Glutamatergic neuron (in vitro differentiated cells): ENCODE results near the gene EME1. TPM values are rescaled to one million over a fixed set of nuclear protein-coding genes. Genes with fewer than 3 reads are reported as not detected.

Experiments
- DNase-seq: peaks from one replicate; pipeline ENCODE4 v3.0.0; 2022
- H3K27ac Mint-ChIP-seq: one replicate; pipeline ENCODE4 v1.8.0; 2020; ENCODE audit warnings: mild to moderate bottlenecking, mixed read lengths, inconsistent platforms; ENCODE audit not compliant: unreplicated experiment
- H3K27me3 Mint-ChIP-seq: one replicate; pipeline ENCODE4 v1.8.0; 2020; ENCODE audit warnings: mild to moderate bottlenecking, moderate library complexity, mixed read lengths, inconsistent platforms; ENCODE audit not compliant: unreplicated experiment
- H3K36me3 Mint-ChIP-seq: one replicate; pipeline ENCODE4 v1.8.0; 2020; ENCODE audit warnings: mild to moderate bottlenecking, mixed read lengths, inconsistent platforms; ENCODE audit not compliant: unreplicated experiment
- H3K4me1 Mint-ChIP-seq: one replicate; pipeline ENCODE4 v1.8.0; 2020; ENCODE audit warnings: mild to moderate bottlenecking, low read depth, mixed read lengths, inconsistent platforms; ENCODE audit not compliant: unreplicated experiment
- H3K4me3 Mint-ChIP-seq: one replicate; pipeline ENCODE4 v1.8.0; 2020; ENCODE audit warnings: mild to moderate bottlenecking, mixed read lengths, inconsistent platforms; ENCODE audit not compliant: unreplicated experiment
- H3K9me3 Mint-ChIP-seq: one replicate; pipeline ENCODE4 v1.8.0; 2020; ENCODE audit warnings: mild to moderate bottlenecking, moderate library complexity, mixed read lengths, inconsistent platforms; ENCODE audit not compliant: unreplicated experiment
- long read RNA-seq: library from polyadenylated mRNA; unstranded; transcript quantifications from one replicate; pipeline ENCODE4 v2.0.0, GENCODE V29; 2020; ENCODE audit not compliant: unreplicated experiment
- total RNA-seq: library from RNA; stranded (reverse); fragmentation: NEBNext Ultra II Directional; extraction: Animal tissue kit (Norgen Biotek cat#: 25700); gene quantifications from one replicate; pipeline ENCODE4 v1.2.1, GENCODE V29; 2021; ENCODE audit not compliant: unreplicated experiment
- TF ChIP-seq, protein P1 (sequence below): fragments of 200-600 bp; sonication (generic); IDR thresholded peaks from one replicate; pipeline ENCODE4 v1.5.0; 2021; ENCODE audit not compliant: partially characterized antibody, unreplicated experiment

EME1 gene, protein sequence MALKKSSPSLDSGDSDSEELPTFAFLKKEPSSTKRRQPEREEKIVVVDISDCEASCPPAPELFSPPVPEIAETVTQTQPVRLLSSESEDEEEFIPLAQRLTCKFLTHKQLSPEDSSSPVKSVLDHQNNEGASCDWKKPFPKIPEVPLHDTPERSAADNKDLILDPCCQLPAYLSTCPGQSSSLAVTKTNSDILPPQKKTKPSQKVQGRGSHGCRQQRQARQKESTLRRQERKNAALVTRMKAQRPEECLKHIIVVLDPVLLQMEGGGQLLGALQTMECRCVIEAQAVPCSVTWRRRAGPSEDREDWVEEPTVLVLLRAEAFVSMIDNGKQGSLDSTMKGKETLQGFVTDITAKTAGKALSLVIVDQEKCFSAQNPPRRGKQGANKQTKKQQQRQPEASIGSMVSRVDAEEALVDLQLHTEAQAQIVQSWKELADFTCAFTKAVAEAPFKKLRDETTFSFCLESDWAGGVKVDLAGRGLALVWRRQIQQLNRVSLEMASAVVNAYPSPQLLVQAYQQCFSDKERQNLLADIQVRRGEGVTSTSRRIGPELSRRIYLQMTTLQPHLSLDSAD
- 4.7 TPM for total RNA-seq
- long read RNA-seq, partial matches to known transcripts: 1 of 2 reads
- long read RNA-seq, other reads (novel, unspliced or antisense): 0 of 2 reads

DNA sequence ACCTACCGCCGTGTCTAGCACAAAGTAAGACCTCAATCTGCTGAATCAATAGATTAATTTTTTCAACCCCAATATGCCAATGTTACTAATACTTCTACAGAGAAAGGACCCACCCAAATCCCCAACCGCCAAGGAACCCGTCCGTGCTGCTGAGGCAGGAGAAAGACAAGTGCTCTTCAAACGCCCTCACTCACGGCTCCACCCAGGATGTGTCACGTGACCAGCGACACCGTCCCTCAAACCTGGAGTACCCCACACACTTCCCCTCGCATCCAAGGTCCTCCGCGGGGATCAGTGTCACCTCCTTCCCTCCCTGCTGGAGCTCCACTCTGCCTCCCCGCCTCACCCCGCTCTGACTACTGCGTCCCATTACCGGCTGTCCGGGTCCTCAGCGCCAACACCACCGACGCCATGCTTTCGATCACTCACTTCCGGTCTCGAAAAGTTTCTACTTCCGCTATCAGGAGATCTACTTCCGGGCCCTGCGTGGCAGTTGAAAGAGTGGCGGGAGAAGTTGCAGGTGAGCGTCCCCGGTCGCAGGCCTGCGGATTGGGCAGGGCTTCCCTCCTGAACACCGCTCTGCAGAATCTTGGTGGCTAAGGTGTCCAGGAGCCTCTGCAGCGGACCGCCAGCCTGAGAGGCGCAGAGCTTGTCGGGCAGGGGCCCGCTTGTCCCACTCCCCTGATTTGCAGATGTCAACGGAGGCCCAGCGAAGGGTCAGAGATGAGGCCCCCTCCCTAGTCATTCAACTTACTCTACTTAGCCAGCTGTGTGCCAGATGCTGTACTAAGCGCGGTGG, at the start of gene EME1, which contains the start of gene MRPL27:
TSS of gene EME1 (plus strand) at position 472 of the 799 bp plus-strand sequence. CDS start 1,980 bp downstream, outside the sequence.
TSS of gene MRPL27 (minus strand) at position 427 of the 799 bp plus-strand sequence. CDS start at position 413, 14 bp downstream.
- Mint-ChIP-seq H3K27me3 (peaks cover 5% of the 10 kb centered on the region), H3K9me3 (peaks cover 8% of the 10 kb centered on the region), H3K27ac (peak within 1 kb of the TSS; percentile 99), H3K36me3 (no peaks in the 10 kb centered on the region), H3K4me1 (peaks cover 12% of the 10 kb centered on the region), H3K4me3 (peak within 1 kb of the TSS; percentile 100)
- TF ChIP-seq, protein P1, sequence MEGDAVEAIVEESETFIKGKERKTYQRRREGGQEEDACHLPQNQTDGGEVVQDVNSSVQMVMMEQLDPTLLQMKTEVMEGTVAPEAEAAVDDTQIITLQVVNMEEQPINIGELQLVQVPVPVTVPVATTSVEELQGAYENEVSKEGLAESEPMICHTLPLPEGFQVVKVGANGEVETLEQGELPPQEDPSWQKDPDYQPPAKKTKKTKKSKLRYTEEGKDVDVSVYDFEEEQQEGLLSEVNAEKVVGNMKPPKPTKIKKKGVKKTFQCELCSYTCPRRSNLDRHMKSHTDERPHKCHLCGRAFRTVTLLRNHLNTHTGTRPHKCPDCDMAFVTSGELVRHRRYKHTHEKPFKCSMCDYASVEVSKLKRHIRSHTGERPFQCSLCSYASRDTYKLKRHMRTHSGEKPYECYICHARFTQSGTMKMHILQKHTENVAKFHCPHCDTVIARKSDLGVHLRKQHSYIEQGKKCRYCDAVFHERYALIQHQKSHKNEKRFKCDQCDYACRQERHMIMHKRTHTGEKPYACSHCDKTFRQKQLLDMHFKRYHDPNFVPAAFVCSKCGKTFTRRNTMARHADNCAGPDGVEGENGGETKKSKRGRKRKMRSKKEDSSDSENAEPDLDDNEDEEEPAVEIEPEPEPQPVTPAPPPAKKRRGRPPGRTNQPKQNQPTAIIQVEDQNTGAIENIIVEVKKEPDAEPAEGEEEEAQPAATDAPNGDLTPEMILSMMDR: no peak
- peak; percentile 76 for DNase-seq

DNA sequence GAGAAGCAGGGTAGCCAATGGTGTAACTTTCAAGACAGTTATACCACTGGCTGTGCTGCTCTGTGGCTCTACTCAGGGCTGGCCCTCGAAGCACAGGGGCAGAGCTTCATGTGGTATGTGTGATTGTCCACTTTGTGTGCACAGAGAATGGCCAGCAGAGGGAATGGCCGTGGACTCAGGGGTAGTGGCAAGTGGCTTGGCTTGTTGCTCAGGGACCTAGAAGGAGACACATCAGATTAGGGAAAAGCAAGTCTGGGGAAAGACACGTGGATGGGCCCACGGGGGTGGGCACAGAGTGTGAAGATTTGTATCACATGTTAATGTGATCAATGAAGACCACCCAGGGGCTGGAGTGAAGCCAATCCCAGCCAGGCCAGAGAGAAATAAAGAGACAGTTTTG, 47.1 kb upstream of the EME1 start:
- DNase-seq: no peak
- H3K4me3 Mint-ChIP-seq: no peak overlapping the region
- H3K27ac Mint-ChIP-seq: no peak overlapping the region
- peaks cover 4% of the 10 kb centered on the region for H3K4me1 Mint-ChIP-seq
- H3K27me3 Mint-ChIP-seq: peaks cover 3% of the 10 kb centered on the region
- TF ChIP-seq, protein P1: no peak
- no peaks in the 10 kb centered on the region for H3K36me3 Mint-ChIP-seq
- H3K9me3 Mint-ChIP-seq: peaks cover 3% of the 10 kb centered on the region

DNA sequence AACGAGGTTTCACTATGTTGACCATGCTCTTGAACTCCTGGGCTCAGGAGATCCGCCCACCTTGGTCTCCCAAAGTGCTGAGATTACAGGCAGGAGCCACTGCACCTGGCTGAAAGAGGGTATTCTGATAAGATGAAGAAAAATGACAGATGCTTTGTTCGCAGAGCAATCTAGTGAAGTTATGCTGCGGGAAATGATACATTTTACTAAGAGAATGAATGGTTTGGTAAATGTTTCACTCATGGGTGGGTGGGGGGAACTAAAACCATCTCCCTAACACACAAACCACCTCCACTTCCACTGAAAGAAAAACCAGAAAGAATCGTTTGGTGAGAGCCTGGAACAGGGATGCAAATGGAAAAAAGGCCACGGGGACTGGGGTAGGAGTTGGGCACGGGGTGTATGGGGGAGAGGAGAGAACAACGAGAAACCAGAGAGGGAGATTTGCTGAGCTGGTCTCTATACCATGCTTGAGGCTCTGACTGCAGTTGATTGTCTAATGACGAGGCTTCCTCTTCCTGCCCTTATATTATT, 46.1 kb upstream of the EME1 start:
- TF ChIP-seq, protein P1: no peak
- H3K27me3 Mint-ChIP-seq: peaks cover 5% of the 10 kb centered on the region
- H3K4me1 Mint-ChIP-seq: peaks cover 5% of the 10 kb centered on the region
- H3K9me3 Mint-ChIP-seq: peaks cover 3% of the 10 kb centered on the region
- no peaks in the 10 kb centered on the region for H3K36me3 Mint-ChIP-seq
- no peak for DNase-seq
- H3K4me3 Mint-ChIP-seq: no peak overlapping the region
- H3K27ac Mint-ChIP-seq: no peak overlapping the region

DNA sequence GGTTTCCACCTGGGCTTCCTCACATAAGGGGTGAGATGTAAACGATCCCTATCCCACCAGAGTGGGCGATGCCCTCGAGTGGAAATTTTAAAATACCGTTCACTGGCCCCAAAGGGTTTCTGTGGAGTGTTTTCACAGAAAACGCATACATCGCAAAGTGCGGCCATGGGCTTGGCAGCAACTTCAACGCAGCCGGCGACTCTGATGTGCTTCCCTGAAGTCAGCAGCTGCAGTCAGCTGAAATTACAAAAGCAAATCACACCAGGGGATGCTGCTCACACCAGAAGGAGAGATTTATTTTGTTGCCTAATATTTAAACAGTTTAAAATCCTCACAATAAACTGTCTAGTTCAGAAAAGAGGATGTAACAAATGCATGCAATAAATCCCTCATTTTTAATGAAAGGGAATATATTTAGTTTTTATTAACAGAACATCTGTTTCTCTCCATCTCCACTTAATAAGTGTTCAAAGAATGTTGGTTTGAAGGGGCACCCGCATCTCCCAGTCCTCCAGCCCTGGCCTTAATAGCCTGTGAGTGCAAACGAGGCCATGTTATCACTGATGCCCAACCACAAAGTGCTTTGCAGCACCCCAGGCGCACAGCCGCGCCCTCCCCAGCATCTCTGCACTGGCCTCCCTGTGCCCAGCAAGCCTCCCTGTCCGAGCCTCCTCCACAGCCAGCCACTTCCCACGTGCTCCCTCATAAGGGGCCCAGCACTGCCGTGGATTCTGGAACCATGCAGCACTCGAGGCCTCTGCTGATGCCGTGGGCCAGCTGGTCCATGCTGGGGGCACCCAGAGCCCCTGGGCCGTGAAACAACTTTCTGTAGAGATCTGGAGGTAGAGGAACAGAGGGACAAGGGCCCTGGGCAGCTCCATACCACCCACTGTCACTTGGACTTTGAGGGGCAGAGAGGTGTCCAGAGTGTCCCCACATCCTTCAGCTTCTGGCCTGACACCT, 44.4 kb upstream of the EME1 start:
- Mint-ChIP-seq H3K4me1 (peaks cover 10% of the 10 kb centered on the region), H3K4me3 (no peak overlapping the region), H3K27me3 (peaks cover 6% of the 10 kb centered on the region), H3K27ac (no peak overlapping the region), H3K36me3 (no peaks in the 10 kb centered on the region), H3K9me3 (peaks cover 3% of the 10 kb centered on the region)
- no peak for DNase-seq
- TF ChIP-seq, protein P1: no peak
